Measurements from ENCODE around the gene ST6GAL1.

Gene ST6GAL1

DNA sequence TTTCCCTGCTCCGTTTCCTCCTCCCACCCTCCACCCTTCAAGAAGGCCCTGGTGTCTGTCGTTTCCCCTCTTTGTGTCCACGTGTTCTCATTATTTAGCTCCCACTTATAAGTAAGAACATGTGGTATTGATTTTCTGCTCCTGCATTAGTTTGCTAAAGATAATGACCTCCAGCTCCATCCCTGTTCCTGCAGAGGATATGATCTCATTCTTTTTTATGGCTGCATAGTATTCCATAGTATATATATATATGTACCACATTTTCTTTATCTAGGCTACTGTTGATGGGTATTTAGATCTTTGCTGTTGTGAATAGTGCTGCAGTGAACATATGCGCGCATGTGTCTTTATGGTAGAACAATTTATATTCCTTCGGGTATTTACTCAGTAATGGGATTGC lies 4.8 kb downstream of the ST6GAL1 start:
- Histone ChIP-seq H3K27me3 (ENCODE audit: insufficient read depth, low read length, poor library complexity) (peaks cover 31% of the 10 kb centered on the region), H3K4me3 (ENCODE audit: low read depth in 1 of 2, low read length in 2 of 2) (no peak overlapping the region), H3K9ac (ENCODE audit: low read depth, low read length) (no peak overlapping the region), H3K4me1 (ENCODE audit: insufficient read depth, low read length) (peaks cover 8% of the 10 kb centered on the region; the same call in 1 of the 2 replicates), H2AFZ (ENCODE audit: low read depth, low read length) (no peak overlapping the region), H3K27ac (ENCODE audit: low read length) (no peak overlapping the region), H3K79me2 (ENCODE audit: insufficient read depth, low read length) (no peaks in the 10 kb centered on the region), H4K20me1 (ENCODE audit: insufficient read depth, low read length) (no peaks in the 10 kb centered on the region), H3K36me3 (ENCODE audit: insufficient read depth, low read length) (no peaks in the 10 kb centered on the region), H3K4me2 (ENCODE audit: insufficient read depth, low read length) (no peak overlapping the region), H3K9me3 (ENCODE audit: insufficient read depth, low read length, severe bottlenecking) (no peaks in the 10 kb centered on the region)
- ATAC-seq (ENCODE audit: insufficient read depth, low read depth) (no peak), DNase-seq (no peak)
- TF ChIP-seq, protein P1, sequence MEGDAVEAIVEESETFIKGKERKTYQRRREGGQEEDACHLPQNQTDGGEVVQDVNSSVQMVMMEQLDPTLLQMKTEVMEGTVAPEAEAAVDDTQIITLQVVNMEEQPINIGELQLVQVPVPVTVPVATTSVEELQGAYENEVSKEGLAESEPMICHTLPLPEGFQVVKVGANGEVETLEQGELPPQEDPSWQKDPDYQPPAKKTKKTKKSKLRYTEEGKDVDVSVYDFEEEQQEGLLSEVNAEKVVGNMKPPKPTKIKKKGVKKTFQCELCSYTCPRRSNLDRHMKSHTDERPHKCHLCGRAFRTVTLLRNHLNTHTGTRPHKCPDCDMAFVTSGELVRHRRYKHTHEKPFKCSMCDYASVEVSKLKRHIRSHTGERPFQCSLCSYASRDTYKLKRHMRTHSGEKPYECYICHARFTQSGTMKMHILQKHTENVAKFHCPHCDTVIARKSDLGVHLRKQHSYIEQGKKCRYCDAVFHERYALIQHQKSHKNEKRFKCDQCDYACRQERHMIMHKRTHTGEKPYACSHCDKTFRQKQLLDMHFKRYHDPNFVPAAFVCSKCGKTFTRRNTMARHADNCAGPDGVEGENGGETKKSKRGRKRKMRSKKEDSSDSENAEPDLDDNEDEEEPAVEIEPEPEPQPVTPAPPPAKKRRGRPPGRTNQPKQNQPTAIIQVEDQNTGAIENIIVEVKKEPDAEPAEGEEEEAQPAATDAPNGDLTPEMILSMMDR (IDR thresholded peaks at IDR 0.05; ENCODE audit: borderline replicate concordance, extremely low read depth, low read length, poor library complexity, severe bottlenecking), result no peak
- TF ChIP-seq EZH2 (IDR thresholded peaks at IDR 0.05; ENCODE audit: borderline replicate concordance, low read depth, low read length, severe bottlenecking), result no peak

DNA sequence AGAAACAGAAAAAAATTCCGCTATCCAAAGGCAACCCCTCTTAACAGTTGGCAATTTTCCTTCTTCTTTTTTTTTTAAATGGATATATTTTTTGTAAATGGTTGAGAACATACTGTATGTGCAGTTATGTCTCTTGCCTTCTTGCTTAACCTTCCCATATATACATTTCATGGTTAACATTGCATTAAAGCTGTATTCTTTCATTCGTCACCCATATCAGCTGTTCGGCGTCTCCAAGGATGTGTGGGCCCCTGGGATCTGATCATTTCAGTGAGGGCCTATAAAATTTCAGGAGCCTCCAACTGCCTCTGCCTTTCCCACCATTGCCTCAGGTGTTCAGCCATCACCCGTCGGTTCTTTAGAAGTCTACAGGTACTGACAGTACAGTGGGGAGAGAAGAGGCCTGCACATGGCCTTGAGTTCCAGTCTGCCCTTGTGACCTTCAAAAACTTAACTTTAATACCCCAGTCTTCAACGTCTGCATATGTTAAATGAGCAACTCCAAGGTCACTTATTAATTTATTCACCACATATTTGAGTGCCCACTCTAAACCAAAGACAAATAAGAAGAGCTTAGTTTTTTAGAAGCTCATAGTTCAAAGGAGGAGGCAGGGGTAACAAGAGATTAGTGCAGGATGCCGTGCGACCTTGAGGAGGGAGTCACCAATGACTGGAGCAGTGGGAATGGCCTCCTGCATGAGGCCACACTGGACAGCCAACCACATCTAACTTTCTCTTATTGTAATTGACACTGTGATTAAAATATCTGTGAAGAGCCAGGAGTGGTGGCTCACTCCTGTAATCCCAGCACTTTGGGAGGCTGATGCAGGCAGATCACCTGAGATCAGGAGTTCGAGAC lies 6.9 kb downstream of the ST6GAL1 start:
- H3K79me2 ChIP-seq (ENCODE audit: insufficient read depth, low read length), result no peaks in the 10 kb centered on the region
- H3K36me3 ChIP-seq (ENCODE audit: insufficient read depth, low read length), result no peaks in the 10 kb centered on the region
- H4K20me1 ChIP-seq (ENCODE audit: insufficient read depth, low read length), result no peaks in the 10 kb centered on the region
- H3K9ac ChIP-seq (ENCODE audit: low read depth, low read length), result no peak overlapping the region
- no peak for DNase-seq
- no peak for ATAC-seq (ENCODE audit: insufficient read depth, low read depth)
- no peaks in the 10 kb centered on the region for H3K4me1 ChIP-seq (ENCODE audit: insufficient read depth, low read length)
- peaks cover 10% of the 10 kb centered on the region for H3K27me3 ChIP-seq (ENCODE audit: insufficient read depth, low read length, poor library complexity)
- TF ChIP-seq, protein P1 (IDR thresholded peaks at IDR 0.05; ENCODE audit: borderline replicate concordance, extremely low read depth, low read length, poor library complexity, severe bottlenecking), result no peak
- TF ChIP-seq EZH2 (IDR thresholded peaks at IDR 0.05; ENCODE audit: borderline replicate concordance, low read depth, low read length, severe bottlenecking), result no peak
- H3K27ac ChIP-seq (ENCODE audit: low read length), result no peak overlapping the region
- H3K9me3 ChIP-seq (ENCODE audit: insufficient read depth, low read length, severe bottlenecking), result no peaks in the 10 kb centered on the region
- H3K4me3 ChIP-seq (ENCODE audit: low read depth in 1 of 2, low read length in 2 of 2), result no peak overlapping the region
- no peak overlapping the region for H2AFZ ChIP-seq (ENCODE audit: low read depth, low read length)
- no peak overlapping the region for H3K4me2 ChIP-seq (ENCODE audit: insufficient read depth, low read length)

DNA sequence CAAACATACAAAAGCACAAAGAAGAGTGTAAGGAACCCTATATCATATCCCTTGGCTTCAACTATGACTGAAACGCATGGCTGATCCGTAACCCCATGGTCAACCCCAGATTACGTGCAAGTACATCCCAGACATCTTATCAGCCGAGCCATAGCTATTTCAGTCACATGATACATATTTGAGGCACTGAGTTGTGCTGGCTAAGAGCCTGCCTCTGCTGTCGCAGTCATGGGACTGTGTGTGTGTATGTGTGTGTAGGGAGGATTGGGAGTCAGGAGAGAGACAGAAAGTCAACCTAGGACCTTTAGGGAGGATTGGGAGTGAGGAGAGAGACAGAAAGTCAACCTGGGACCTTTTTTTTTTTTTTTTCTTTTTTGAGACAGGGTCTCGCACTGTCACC lies 8.4 kb downstream of the ST6GAL1 start:
- Histone ChIP-seq H3K4me2 (ENCODE audit: insufficient read depth, low read length) (no peak overlapping the region), H3K9ac (ENCODE audit: low read depth, low read length) (no peak overlapping the region), H3K9me3 (ENCODE audit: insufficient read depth, low read length, severe bottlenecking) (no peaks in the 10 kb centered on the region), H4K20me1 (ENCODE audit: insufficient read depth, low read length) (no peaks in the 10 kb centered on the region), H3K4me1 (ENCODE audit: insufficient read depth, low read length) (no peaks in the 10 kb centered on the region), H3K36me3 (ENCODE audit: insufficient read depth, low read length) (no peaks in the 10 kb centered on the region), H3K79me2 (ENCODE audit: insufficient read depth, low read length) (no peaks in the 10 kb centered on the region), H3K27me3 (ENCODE audit: insufficient read depth, low read length, poor library complexity) (peaks cover 6% of the 10 kb centered on the region), H3K4me3 (ENCODE audit: low read depth in 1 of 2, low read length in 2 of 2) (no peak overlapping the region), H3K27ac (ENCODE audit: low read length) (no peak overlapping the region), H2AFZ (ENCODE audit: low read depth, low read length) (no peak overlapping the region)
- TF ChIP-seq EZH2 (IDR thresholded peaks at IDR 0.05; ENCODE audit: borderline replicate concordance, low read depth, low read length, severe bottlenecking), result no peak
- TF ChIP-seq, protein P1 (IDR thresholded peaks at IDR 0.05; ENCODE audit: borderline replicate concordance, extremely low read depth, low read length, poor library complexity, severe bottlenecking), result no peak
- DNase-seq (no peak), ATAC-seq (ENCODE audit: insufficient read depth, low read depth) (no peak)

Measured in DND-41 (cell line).